Adrenal gland (tissue), 5 donors: ENCODE data around the gene SYNGAP1.

Source experiments
- CTCF ChIP-seq, 6 experiments: fragments of 450-650 bp in 4 of 6; fragments of 200-600 bp in 2 of 6; sonication (generic) in 1 of 6; IDR thresholded peaks; 1 replicate in 5 of 6; 2 replicates in 1 of 6; pipeline versions ENCODE4 v1.5.1 to v1.8.0; 2016 to 2021; ENCODE audit warnings: antibody characterized with exemption in 6 of 6, mild to moderate bottlenecking in 2 of 6, moderate library complexity in 1 of 6
- POLR2A ChIP-seq, 2 donors: fragments of 450-650 bp; IDR thresholded peaks; one replicate each; pipeline ENCODE4 v1.6.1; 2017; ENCODE audit warnings: antibody characterized with exemption in 2 of 2, mild to moderate bottlenecking in 2 of 2, moderate library complexity in 1 of 2
- donor health status: DM: no; HTN: no; CAD: no.

GRCh38 chr6:33419580-33420490, at the start of gene SYNGAP1:
- TF ChIP-seq CTCF (IDR thresholded peaks at IDR 0.05) (no peak), POLR2A (IDR thresholded peaks at IDR 0.05) (no peak)
